MV-4-11 (cell line): ENCODE data around the gene MRPL53.
"Not testable (repeated sequence)": the region's sequence is repeated elsewhere in the genome, so short reads cannot be mapped to it uniquely, and the experiment has no call there.

Source experiments
- DNase-seq: peaks from one replicate; lab custom pipeline; 2025; lab: John Stamatoyannopoulos, UW

The MRPL53 gene

GRCh38 chr2:74502720-74503505 lies 30.4 kb upstream of the MRPL53 start:
- peak; percentile 69 for DNase-seq

- DNase-seq = no peak
Observed at GRCh38 chr2:74502147-74502719, 29.8 kb upstream of the MRPL53 start.

- DNase-seq = no peak
Observed at GRCh38 chr2:74501335-74502071, 29.0 kb upstream of the MRPL53 start.

GRCh38 chr2:74500578-74500946 lies 28.1 kb upstream of the MRPL53 start:
- DNase-seq = no peak

- DNase-seq = no peak
Observed at GRCh38 chr2:74499940-74500577, 27.6 kb upstream of the MRPL53 start.

- no peak for DNase-seq
Observed at GRCh38 chr2:74499267-74499939, 26.9 kb upstream of the MRPL53 start, which contains the start of gene LBX2. TSS of gene LBX2 (minus strand) at chr2:74499603. CDS start at chr2:74499537, 66 bp downstream.

- peak; percentile 54 for DNase-seq
Observed at GRCh38 chr2:74498500-74499266, 26.2 kb upstream of the MRPL53 start.

GRCh38 chr2:74497777-74498499 lies 25.5 kb upstream of the MRPL53 start:
- no peak for DNase-seq

GRCh38 chr2:74496997-74497776 lies 24.7 kb upstream of the MRPL53 start:
- no peak for DNase-seq

GRCh38 chr2:74495440-74495839 lies 23.0 kb upstream of the MRPL53 start:
- no peak for DNase-seq

GRCh38 chr2:74493546-74493945 lies 21.1 kb upstream of the MRPL53 start:
- no peak for DNase-seq

GRCh38 chr2:74491648-74492544 lies 19.4 kb upstream of the MRPL53 start:
- DNase-seq = no peak

- DNase-seq = no peak
Observed at GRCh38 chr2:74489906-74490305, 17.4 kb upstream of the MRPL53 start.

- DNase-seq = no peak
Observed at GRCh38 chr2:74488643-74489481, 16.4 kb upstream of the MRPL53 start.

- no peak for DNase-seq
Observed at GRCh38 chr2:74486141-74486540, 13.7 kb upstream of the MRPL53 start.

- not testable (repeated sequence) for DNase-seq
Observed at GRCh38 chr2:74483675-74484164, 11.2 kb upstream of the MRPL53 start.
